Frontal cortex (tissue), 4 donors: ENCODE data around the gene CFAP92. TPM values are rescaled to one million over a fixed set of nuclear protein-coding genes. Genes with fewer than 3 reads are reported as not detected.

ENCODE experiments used
- DNase-seq, 2 donors: peaks; one replicate each; pipeline ENCODE4 v3.0.0; 2012; ENCODE audit warnings: low spot score in 2 of 2
- FAIRE-seq: peaks from 2 replicates; lab custom pipeline; 2012; peaks lifted over from hg19 to GRCh38; lab: Jason Lieb, UNC
- total RNA-seq: library from RNA; depleted of rRNA; stranded (reverse); fragments of >200 nt; gene quantifications from one replicate; pipeline ENCODE4 v1.2.3, GENCODE V29; 2014
- donor health status: control.
- donor health status: control.
- donor health status: control.

Gene CFAP92
- 1.6 TPM for total RNA-seq

GRCh38 chr3:128993461-128994172, at the start of gene CFAP92:
CFAP92 (minus strand) TSS chr3:128994076; CDS start chr3:128993304, 772 bp downstream.
- no peak for FAIRE-seq
- DNase-seq = peak; percentile 79 to 95

- no peak for DNase-seq
These were observed 46.9 kb upstream of the CFAP92 start for GRCh38 chr3:129040579-129041300.

GRCh38 chr3:129040039-129040336, 46.1 kb upstream of the CFAP92 start:
- FAIRE-seq (no peak), DNase-seq (no peak)

More at GRCh38 chr3:129040579-129041300, 46.9 kb upstream of the CFAP92 start:
- FAIRE-seq = no peak

- no peak for FAIRE-seq
These were observed 45.6 kb upstream of the CFAP92 start for GRCh38 chr3:129039271-129040038.

GRCh38 chr3:129038121-129038855, 44.4 kb upstream of the CFAP92 start:
- FAIRE-seq (no peak), DNase-seq (no peak)

More at GRCh38 chr3:129039271-129040038, 45.6 kb upstream of the CFAP92 start:
- DNase-seq = no peak

- FAIRE-seq = no peak
- DNase-seq = no peak
These were observed 43.2 kb upstream of the CFAP92 start for GRCh38 chr3:129037093-129037419.

- FAIRE-seq (no peak), DNase-seq (no peak)
These were observed 42.6 kb upstream of the CFAP92 start for GRCh38 chr3:129036222-129037092.

- DNase-seq (no peak), FAIRE-seq (no peak)
These were observed 41.7 kb upstream of the CFAP92 start for GRCh38 chr3:129035360-129036221.

- FAIRE-seq = no peak
- no peak for DNase-seq
These were observed 40.8 kb upstream of the CFAP92 start for GRCh38 chr3:129034642-129035041.

GRCh38 chr3:129033633-129034321, 39.9 kb upstream of the CFAP92 start:
- no peak for DNase-seq
- FAIRE-seq = no peak

GRCh38 chr3:129033151-129033550, 39.3 kb upstream of the CFAP92 start:
- no peak for DNase-seq
- FAIRE-seq = no peak

GRCh38 chr3:129032716-129033115, 38.8 kb upstream of the CFAP92 start:
- DNase-seq (no peak), FAIRE-seq (no peak)

- DNase-seq = no peak
- no peak for FAIRE-seq
These were observed 37.8 kb upstream of the CFAP92 start for GRCh38 chr3:129031476-129032215.

- FAIRE-seq (no peak), DNase-seq (no peak)
These were observed 36.7 kb upstream of the CFAP92 start for GRCh38 chr3:129030611-129031010.

GRCh38 chr3:129028866-129029265, 35.0 kb upstream of the CFAP92 start:
- FAIRE-seq (no peak), DNase-seq (no peak)

- FAIRE-seq (no peak), DNase-seq (no peak)
These were observed 33.6 kb upstream of the CFAP92 start for GRCh38 chr3:129027544-129027880.
